C1 segment of cervical spinal cord (tissue), 14 donors: ENCODE data around the gene CCDC88A.
"Not testable (repeated sequence)": the region's sequence is repeated elsewhere in the genome, so short reads cannot be mapped to it uniquely, and the experiment has no call there.

ENCODE experiments used
- DNase-seq, 14 donors: peaks; one replicate each; lab custom pipeline; 2025; lab: John Stamatoyannopoulos, UW

Gene CCDC88A

GRCh38 chr2:55301277-55301676 is 118.4 kb downstream of the CCDC88A start:
- DNase-seq = no peak

DNA sequence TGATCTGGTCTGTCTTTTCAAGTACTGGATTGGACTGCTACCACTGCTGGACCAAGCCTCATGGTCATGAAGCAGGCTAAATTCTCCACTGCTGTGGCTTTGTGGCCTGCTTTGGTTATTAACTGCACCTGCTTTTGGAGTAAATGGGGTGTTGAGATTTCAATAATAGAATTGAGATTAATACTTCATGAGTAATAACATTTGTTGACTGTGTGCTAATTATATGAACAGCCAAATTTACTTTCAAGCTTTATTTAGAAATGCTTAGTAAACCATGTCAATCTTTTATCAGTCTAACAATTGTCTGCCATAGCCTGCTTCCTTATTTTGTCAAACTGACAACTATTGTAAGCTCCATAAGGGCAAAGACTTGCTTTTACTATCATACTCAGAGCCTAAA is 123.3 kb downstream of the CCDC88A start:
- no peak for DNase-seq

DNA sequence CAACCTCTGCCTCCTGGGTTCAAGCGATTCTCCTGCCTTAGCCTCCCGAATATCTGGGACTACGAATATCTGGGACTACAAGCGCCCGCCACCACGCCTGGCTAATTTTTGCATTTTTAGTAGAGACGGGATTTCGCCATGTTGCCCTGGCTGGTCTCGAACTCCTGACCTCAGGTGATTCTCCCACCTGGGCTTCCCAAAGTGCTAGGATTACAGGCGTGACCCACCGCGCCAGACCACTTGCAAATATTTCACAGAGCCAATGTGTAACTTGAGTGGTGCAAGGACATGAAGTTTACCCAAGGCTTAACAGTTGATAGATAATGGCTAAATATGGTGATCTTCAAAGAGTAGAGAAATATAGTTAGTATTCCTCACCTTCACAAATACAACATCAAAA is 136.6 kb downstream of the CCDC88A start:
- DNase-seq = no peak

DNA sequence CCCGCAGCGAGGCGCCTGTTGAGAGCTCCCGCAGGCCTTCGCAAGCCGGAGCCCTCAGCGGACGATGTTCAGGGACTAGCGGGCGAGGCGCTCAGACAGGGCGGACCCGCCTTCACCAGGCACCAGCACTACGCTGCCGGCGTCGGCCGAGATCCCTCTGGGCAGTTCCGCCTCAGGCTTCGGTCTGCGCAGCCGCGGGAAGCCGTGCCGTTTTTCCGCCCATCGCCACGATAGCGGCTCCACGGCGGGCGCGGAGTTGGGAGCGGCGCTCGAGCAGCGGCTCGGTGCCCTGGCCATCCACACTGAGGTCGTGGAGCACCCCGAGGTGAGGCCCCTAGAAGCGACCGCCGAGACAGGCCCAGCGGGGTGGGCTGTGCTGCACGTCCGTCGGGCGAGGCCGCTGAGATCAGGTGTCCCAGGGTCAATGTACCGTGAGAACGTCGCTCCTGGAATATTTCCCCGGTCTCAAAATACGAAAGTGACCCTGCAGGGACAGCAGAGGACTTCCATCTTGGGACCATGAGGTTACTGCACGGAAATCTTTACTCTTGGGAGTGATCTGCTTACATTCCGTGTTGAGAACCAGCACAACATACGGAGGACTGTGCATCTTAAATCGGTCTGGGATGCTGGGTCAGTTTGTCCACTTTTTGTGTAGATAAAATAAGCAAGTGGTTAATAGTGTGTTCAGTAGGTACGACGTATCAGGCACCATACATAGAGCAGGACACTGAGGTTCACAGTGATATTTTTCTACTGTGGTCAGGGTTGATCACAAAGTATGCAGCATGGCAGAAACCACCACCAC is 137.3 kb downstream of the CCDC88A start:
- DNase-seq = peak; percentile 1 to 85 (median 71)

DNA sequence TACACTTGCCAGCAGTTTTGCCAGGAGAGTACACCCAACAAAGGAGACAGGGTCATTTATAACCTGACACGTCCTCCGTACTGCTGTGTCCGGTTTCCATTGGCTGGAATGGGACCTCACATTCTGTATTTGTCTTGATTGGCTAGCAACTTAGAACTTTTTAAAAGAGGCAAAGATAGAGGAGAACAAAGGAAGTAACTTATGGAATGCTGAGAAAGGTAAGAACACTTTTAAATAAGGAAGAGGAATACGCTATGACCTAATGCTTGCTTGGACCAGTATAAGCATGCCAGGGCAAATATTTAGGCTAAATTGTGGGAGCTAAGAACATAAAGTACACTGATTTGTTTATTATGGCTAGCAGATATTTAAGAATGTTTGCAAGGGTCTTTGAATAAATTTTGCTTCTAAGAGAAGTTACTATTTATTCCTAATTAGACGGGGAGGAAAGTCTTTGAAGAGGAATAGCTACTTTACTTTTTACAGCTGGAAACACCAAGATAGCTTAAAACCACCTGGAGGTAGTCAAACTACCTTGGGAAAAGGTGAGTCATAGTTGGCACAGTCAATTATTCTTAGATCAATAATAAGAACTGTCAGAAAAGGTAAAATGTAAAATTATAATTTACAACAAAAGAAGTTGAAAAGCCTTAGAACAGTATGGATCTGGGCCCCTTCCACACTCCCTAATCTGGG is 138.7 kb downstream of the CCDC88A start:
- DNase-seq = not testable (repeated sequence)

DNA sequence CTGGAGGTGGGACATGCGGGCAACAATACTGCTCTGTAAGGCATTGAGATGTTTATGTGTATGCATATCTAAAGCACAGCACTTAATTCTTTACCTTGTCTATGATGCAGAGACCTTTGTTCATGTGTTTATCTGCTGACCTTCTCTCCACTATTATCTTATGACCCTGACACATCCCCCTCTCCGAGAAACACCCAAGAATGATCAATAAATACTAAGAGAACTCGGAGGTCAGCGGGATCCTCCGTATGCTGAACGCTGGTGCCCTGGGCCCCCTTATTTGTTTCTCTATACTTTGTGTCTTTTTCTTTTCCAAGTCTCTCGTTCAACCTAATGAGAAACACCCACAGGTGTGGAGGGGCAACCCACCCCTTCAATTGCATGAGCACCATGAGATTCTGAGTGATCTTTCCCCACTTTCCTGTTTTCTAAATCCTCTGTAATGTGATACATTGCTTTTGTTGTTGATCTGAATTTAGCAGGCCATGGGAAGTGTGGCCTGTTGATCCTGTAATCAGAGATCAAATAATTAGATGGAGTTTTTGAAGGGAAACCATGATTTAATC is 139.7 kb downstream of the CCDC88A start:
- DNase-seq = not testable (repeated sequence)

GRCh38 chr2:55279214-55279835 is 140.3 kb downstream of the CCDC88A start:
- DNase-seq = not testable (repeated sequence)

DNA sequence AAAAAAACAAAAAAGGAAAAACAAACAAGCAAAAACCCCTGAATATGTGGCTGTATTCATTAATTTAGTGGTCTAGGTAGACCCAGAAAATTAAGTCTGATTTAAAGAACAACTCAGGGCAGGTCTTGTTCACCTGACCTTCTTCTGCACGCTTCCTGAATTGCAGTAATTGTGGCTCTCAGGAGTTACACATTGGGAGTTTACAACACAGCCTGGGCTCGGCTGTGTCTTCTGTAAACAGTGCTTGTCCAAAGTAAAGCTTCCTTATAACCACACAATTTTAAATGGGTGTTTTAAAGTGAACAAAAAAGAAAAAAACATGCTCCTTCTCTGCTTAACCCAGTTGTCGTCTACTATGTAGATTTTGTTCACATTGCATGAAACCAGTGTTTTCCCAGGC is 142.3 kb downstream of the CCDC88A start:
- no peak for DNase-seq

- DNase-seq = not testable (repeated sequence)
These were observed 145.3 kb downstream of the CCDC88A start for GRCh38 chr2:55274346-55274745.

GRCh38 chr2:55269645-55269990 is 150.0 kb downstream of the CCDC88A start:
- DNase-seq = no peak

DNA sequence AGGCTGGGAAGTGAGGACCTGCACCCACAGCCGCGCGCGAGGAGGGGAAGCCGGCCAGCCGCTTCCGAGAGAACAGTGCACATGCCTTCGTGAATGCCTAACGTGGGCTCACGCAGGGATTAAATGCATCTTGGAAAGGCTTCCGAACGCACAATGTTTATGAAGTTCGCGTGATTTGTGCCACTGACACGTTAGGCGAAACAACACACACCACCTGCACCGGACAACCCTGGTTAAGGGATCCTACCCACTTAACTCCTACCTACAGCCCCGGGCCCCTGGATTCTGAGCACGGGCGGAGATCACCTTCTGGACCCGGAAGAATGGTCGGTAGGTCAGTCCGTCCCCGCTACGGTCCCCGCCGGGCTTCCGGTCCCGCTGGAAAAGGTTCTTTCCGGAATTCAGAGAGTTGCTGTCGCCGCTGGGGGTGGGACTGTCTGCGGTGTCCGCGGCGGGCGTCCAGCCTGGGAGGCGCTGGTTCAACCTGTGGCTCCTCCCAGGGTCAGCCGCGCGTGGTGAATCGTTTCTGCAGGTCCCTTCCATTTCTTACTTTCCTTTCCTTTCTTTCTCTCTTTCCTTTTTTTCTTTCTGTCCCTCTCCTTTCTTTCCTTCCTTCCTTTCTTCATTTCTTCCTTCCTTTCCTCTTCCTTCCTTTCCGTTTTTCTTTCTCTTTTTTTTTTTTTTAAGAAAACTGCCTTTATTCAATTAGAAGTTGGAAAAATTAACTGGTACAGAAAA is 150.6 kb downstream of the CCDC88A start, which contains the start of gene MTIF2:
Gene MTIF2, minus strand, starts transcription at position 325 of the 738 bp plus-strand sequence. CDS start 5,373 bp downstream, outside the sequence.
- peak; percentile 42 to 95 (median 86) for DNase-seq

DNA sequence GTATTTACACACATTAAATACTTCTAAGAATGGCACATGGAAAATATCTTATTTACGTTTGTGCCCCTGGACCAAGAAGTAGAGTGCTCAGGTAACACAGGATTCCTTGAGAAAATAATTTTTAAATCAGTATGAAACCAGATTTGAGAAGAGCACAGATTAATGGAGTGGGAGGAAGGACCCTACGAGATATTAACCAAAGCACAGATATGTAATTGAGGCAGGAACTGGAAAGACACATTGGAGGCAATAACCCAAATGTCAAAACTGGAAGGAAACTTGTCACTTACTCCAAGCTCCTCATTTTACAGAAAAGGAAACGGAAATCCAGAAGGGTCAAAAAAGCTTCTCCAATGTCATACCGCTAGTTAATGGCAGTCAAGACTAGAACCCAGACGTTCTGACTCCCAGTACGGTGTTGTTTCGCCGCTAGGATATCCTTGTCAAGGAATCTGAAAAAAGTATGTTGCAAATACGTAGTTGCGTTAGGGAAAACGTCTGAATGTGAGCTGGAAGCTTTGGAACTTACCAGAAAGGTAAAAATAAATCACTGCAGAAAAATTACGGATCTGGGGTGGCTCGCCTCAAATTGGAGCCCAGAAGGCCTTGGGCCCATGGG is 151.3 kb downstream of the CCDC88A start:
- no peak for DNase-seq

DNA sequence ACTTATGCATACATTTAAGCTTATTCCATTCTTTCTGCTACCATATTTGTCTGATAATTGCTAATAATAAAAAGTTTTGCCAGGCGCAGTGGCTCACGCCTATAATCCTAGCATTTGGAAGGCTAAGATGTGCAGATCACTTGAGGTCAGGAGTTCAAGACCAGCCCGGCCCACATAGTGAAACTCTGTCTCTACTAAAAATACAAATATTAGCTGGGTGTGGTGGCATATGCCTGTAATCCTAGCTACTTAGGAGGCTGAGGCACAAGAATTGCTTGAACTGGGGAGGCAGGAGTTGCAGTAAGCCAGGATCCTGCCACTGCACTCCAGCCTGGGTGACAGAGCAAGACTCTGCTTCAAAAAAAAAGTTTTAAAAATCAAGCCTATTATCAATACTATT is 160.1 kb downstream of the CCDC88A start:
- DNase-seq = not testable (repeated sequence)

DNA sequence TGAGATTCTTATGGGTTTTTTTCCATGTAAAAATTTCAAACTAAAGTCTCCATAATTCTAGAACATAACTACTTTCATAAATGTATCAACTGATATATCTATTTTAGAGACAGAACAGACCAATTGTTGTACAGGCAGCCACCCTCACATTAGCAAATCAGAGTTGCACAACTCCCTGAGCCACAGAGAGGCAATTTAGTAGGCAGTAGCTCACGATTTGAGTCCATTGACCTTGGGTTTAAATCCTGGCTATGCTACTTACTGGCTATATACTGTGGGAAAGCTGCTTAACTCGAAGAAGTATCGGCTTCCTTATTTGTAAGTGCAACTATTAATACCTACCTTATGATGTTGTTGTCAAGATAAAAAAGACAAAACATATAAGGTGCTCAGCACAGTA is 166.8 kb downstream of the CCDC88A start:
- no peak for DNase-seq

GRCh38 chr2:55247025-55247424 is 172.6 kb downstream of the CCDC88A start:
- DNase-seq = no peak

DNA sequence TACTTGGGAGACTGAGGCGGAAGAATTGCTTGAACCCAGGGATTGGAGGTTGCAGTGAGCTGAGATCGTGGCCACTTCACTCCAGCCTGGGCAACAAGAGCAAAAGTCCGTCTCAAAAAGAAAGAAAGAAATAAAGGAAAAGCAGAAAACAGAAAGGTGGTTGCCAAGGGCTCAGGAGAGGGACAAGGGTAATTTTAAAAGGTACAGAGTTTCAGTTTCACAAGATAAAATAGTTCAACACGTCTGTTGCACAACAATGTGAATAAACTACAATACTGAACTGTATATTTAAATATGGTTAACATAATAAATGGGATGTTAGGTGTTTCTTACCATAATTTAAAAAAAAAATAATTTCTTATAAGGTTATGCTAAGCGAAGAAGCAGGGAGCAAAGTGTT is 174.2 kb downstream of the CCDC88A start:
- DNase-seq = no peak

DNA sequence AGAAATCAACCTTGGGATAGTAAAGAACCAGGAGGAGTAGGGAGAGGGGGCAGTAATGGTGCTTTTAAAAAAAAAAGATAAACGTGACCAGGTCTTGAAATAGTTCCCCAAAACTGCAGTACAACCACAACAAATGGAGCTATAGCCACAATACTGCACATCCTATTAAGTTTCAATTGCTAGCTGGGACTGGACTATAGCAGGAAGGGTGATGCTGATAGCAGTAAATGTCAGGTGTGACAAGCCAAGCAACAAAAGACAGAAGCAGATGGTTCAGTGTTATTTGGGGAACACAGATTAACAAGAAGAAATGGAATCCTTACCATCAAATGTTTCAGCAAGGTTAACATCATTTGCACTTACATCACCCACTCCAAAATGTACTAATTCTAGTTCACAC is 177.0 kb downstream of the CCDC88A start:
- DNase-seq = no peak

DNA sequence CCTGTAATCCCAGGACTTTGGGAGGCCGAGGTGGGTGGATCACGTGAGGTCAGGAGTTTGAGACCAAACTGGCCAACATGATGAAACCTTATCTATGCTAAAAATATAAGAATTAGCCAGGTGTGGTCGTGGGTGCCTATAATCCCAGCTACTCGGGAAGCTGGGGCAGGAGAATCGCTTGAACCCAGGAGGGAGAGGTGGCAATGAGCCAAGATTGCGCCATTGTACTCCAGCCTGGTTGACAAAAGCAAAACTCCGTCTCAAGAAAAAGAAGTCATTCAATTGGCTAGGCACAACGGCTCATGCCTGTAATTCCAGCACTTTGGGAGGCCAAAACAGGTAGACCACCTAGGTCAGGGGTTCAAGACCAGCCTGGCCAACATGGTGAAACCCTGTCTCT is 178.1 kb downstream of the CCDC88A start:
- not testable (repeated sequence) for DNase-seq

GRCh38 chr2:55239656-55240222 is 179.9 kb downstream of the CCDC88A start:
- DNase-seq = no peak
